ENCODE measurements around the gene HEYL.

HEYL gene

DNA sequence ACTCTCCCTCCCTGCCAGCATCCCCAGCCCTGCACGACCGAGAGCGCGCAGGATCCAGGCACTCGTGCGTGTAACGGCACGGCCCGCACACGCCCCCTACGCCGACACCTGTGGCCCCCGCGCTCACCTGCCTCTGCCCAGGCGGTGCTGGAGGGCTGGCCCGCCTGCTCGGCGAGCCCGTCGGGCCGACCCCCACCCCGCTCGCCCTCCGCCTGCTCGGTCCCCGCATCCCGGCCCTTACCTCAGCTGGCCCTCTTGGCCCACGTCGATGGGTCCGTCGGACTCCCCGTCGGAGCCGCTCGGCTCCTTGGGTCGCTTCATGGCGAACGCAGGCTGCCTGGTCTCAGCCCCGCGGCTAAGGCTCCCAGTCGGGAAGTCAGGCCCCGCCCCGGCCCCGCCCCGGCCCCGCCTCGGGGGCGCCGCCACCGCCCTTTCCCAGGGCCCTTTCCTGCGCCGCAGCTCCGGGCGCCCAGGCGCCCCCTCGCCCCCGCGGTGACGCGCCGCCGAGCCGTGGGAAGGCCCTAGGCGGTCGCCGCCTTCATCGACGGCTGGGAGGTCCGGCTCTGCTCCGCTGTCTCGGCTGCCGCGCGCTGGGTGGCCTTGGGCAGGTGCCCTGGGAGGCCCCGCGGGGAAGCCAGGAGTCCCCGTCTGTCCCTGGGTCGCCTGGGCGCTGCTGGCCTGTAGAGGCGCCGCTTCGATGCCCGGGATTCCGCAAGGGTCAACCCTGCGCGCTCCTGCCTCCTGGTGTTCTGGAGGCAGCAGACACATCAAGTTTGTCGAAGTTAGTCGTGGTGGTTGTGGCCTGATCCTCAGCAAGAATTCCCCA, at the start of gene HEYL:
HEYL (minus strand) TSS at position 339 of the 826 bp plus-strand sequence; CDS start at position 321, 18 bp downstream.
- DNase-seq, result peak; percentile 80 to 83

GRCh38 chr1:39689214-39689613, 49.8 kb upstream of the HEYL start:
- DNase-seq, result no peak

DNA sequence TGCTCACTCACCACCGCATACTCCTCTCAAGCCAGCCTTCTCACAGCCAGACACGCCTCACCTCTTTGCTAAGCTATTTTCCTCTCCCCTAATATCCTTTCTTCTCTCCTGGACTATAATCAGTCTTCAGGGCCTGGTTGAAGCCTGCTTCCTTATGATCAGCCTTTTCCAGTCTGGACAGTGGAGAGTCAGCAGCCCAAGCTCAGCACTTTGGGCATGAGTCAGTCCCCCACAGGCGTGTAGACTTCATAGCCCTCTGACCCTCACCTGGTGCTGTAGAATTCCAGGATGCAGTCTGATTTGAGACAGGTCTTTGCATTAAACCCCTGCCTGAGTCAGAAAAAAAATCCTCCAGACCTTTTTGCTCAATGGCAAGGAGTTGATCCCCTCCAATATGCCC, 49.3 kb upstream of the HEYL start:
- no peak for DNase-seq

DNA sequence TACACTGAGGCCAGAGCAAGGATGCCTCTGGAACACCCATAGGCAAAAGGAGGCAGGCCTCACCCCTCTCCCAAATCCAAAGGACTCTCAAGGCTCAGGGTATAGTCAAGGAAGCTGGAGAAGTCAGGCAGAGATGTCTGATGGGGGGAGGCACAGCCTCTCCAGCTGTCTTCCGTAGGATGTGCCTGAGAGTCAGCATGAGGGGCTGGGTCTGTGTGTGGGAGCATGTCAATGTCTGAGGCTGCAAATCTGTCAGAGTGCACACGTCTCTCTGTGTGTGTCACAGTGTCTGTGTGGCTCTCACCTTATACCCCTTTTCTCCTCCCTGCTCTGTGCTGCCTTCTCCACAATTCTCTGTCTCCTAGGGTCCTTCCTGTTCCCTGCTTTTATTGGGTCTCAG, 47.8 kb upstream of the HEYL start:
- DNase-seq, result no peak

DNA sequence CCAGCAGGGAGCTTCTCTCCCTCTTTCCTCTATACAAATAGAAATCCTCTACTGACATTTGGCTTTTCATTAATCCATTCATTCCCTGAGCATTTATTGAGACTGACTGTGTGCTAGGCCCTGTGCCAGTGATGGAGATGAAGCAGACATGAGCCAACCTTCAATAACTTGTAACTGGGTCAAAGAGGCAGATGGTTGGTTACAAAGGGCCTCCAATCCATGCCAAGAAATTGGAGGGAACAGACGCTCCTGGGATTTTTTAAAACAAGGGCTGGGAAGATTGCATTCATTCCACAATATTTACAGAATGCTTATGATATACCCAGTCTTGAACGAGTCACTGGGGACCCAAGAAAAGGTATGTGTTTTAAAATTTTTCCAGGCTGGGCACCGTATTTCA, 45.6 kb upstream of the HEYL start:
- DNase-seq, result no peak

DNA sequence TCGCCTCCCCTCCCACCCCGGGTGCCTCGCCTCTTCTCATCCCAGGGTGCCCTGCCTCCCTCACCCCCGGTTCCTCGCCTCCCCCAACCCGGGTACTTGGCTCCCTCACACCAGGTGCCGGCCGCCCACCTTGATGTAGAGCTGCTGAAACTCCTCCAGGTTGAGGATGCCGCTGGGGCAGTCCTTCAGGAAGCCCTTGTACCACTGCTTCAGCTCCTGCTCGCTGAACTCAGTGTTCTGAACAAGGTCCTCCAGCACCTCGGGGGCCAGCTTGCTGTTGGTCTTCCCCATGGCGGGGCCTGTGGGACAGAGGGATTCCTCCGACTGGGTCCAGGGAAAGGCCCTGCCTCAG, 44.8 kb upstream of the HEYL start:
- DNase-seq, result no peak

GRCh38 chr1:39683591-39684312, 44.3 kb upstream of the HEYL start:
- peak in 1 of 2 experiments; percentile 42 for DNase-seq

- DNase-seq, result no peak
Observed at GRCh38 chr1:39681999-39682398, 42.6 kb upstream of the HEYL start.

DNA sequence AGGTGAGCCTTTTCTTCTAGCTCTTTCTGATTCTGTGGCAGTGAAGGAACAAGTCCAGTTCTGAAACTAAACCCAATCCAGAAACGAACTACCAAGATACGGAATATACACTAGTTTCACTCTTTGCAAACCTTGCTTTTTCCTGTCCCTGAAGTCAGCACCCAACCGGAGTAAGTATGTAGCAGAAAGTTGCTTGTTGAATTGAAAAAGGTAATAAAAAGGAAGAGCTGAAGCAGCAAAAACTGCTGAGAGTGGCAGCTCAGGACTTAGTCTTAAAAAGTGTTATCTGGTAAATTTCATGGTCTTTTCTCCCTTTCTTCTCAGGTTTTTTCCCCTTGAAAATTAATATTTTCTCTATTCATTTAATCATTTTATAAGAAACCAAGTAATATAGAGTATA, 41.9 kb upstream of the HEYL start:
- DNase-seq, result no peak

GRCh38 chr1:39680751-39681150, 41.3 kb upstream of the HEYL start:
- no peak for DNase-seq

GRCh38 chr1:39679821-39680220, 40.4 kb upstream of the HEYL start:
- no peak for DNase-seq

GRCh38 chr1:39678889-39679288, 39.4 kb upstream of the HEYL start:
- no peak for DNase-seq

DNA sequence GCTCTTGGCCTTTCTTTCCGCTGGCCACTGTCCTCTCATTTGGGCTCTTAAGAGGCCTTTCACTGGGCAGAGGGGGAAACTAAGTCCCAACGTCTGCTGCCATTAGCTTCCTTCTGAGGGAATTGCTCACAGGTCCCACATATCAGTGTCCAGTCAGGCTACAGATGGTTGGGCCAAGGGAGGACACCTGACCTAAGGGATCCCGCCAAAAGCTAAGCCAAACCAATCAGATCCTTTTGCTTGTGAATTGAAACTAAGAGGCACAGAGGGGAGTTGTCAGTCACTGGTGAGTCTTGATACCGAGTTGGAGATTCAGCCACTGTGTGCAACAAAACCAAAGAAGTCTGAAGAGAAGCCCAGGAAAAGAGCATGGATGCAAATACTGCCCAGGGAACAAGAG, 38.2 kb upstream of the HEYL start:
- no peak for DNase-seq

DNA sequence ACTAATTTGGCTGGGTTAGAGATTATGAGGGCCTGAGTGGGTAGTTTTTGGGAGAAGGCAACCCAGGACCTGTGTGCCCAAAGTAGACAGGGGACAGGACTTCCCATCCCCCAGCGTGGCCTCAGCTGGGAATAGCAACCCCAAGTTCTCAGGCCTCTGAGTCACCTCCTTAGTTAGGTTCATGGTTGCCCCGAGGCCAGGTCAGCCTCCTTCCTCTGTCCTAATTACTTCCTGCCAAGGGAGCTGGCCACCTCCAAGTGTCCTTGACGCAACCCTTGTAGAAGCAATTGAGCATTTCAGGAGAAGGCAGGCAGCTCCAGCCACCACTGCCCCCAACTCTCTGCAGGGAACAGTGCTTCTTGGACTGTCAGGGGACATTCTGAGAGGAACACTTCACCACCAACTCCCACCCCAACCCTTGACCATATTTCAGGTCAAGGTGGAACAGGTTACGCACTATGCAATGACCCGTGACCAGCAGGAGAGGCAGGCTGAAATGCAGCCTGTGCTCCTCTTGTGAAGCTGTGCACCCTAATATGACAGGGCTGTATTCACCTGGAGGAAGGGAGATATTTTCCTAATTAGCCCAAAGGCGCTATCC, 37.6 kb upstream of the HEYL start:
- DNase-seq, result no peak

DNA sequence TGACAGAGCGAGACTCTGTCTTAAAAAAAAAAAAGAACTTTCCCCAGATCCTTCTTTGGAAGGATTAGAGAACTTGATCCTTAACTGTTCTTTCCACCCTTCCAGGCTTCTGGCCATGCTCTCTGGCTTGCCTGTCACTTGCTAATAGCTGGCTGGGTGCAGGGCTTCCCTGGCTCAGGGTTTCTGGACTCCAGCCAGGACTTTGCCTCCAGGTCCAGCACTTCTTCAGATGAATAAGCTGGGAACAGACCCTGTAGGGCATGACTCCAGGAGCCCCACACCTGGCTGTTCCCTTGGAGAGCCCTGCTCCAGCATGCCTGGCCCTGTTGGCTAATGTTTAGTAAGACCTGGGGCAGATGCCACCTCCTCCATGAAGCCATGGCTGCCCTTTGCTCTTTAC, 35.8 kb upstream of the HEYL start:
- DNase-seq, result no peak

DNA sequence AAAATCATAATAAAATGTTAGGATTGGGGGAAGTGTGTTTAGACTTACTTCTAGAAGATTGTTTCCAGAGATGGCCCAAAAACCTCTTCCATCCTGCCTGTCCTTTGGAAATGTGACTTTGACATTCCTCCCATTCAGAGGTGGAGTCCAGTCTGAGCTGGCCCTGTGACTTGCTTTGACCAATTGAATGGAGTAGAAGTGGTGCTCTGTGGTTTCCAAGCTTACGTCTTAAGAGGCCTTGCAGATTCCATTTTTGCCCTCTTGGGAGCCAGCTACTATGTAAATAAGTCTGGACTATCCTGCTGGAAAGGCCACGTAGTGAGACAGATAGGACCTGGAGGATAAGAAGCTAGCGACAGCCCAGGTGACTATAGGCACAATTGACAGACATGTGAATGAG, 33.8 kb upstream of the HEYL start:
- DNase-seq, result no peak

- DNase-seq, result no peak
Observed at GRCh38 chr1:39672551-39672947, 33.1 kb upstream of the HEYL start.

GRCh38 chr1:39671793-39672550, 32.5 kb upstream of the HEYL start, which contains the start of gene NT5C1A:
Gene NT5C1A (minus strand): TSS chr1:39672107. CDS start chr1:39672038, 69 bp downstream.
- peak in 1 of 2 experiments; percentile 45 for DNase-seq

DNA sequence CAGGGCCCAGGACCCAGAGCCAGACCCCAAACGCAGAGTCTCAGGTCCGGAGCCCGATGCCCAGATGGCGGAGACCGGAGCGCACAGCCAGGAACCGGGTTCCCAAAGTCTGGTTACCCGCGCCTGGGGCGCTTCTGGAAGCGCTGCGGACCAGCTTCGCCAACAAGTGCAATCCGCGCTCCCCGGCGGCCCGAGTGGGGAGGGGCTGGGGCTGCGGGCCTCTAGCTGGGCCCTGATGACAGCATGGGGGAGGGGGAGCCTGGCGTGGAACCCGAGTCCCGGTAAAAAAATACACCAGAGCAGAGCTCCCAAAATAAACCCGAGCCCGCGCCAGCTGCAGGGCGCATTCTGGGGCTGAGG, 32.0 kb upstream of the HEYL start:
- no peak for DNase-seq

DNA sequence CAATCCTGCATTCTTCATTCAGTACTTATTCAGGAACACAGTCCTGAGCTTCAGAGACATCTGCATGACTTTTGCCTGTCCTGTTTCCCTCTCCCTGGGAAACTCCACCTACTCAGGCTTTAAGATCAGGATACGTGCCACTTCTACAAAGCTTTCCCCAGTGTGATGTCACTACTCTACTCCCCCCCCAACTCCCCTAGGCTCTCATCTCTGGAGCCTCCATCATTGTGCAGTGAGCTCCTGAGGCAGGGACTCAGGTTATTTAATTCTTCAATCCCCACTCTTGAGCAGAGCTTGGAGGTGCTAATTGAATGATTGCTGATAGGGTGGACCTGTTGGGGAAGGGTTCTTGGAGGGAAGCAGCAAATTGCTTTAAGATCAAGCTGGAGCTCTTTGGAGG, 31.2 kb upstream of the HEYL start:
- DNase-seq, result no peak

GRCh38 chr1:39668894-39669293, 29.5 kb upstream of the HEYL start:
- no peak for DNase-seq

- no peak for DNase-seq
Observed at GRCh38 chr1:39668111-39668510, 28.7 kb upstream of the HEYL start.

DNA sequence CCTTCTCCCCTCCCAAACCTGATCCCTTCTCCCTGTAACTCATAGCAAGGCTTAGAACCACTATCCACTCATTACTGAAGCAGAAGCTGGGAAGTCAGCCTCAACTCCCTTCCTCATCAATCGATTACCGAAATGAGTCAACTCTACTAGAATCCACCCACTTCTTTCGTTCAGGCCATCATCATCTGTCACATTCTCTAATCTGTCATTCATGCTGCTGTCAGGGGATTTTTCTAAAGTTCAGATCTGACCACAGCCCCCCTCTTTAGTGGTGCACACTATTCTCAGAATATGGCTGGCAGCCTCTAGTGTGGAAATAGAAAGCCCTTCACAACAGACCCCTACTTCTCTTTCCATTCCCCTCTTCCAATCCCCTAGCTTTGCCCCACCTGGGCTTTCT, 27.3 kb upstream of the HEYL start:
- DNase-seq, result peak; percentile 47 to 60
